NCI-H748 (cell line): ENCODE measurements around the gene GTF2H1.
"Not testable (repeated sequence)": the region's sequence is repeated elsewhere in the genome, so short reads cannot be mapped to it uniquely, and the experiment has no call there.

Source experiments
- DNase-seq: peaks from one replicate; lab custom pipeline; 2025; ENCODE audit not compliant: unreplicated experiment; lab: John Stamatoyannopoulos, UW

The GTF2H1 gene

GRCh38 chr11:18372201-18372600, 49.8 kb downstream of the GTF2H1 start:
- DNase-seq: no peak

GRCh38 chr11:18374956-18375355, 52.6 kb downstream of the GTF2H1 start:
- no peak for DNase-seq

- DNase-seq: no peak
These were observed 53.6 kb downstream of the GTF2H1 start for GRCh38 chr11:18375941-18376340.

GRCh38 chr11:18379201-18379600, 56.8 kb downstream of the GTF2H1 start:
- DNase-seq: no peak

- peak; percentile 23 for DNase-seq
These were observed 61.2 kb downstream of the GTF2H1 start for GRCh38 chr11:18383388-18384156.

GRCh38 chr11:18384157-18384641, 61.8 kb downstream of the GTF2H1 start:
- DNase-seq: no peak

GRCh38 chr11:18390088-18390487, 67.7 kb downstream of the GTF2H1 start:
- no peak for DNase-seq

- no peak for DNase-seq
These were observed 70.3 kb downstream of the GTF2H1 start for GRCh38 chr11:18392434-18393321.

GRCh38 chr11:18393581-18394274, 71.4 kb downstream of the GTF2H1 start:
- no peak for DNase-seq

GRCh38 chr11:18394275-18394927, 72.0 kb downstream of the GTF2H1 start, which contains the start of gene LDHA:
Gene LDHA (plus strand): TSS chr11:18394563. CDS start chr11:18396843, 2,280 bp downstream.
- DNase-seq: peak; percentile 97

GRCh38 chr11:18394928-18395734, 72.8 kb downstream of the GTF2H1 start:
- peak; percentile 54 for DNase-seq

- peak; percentile 99 for DNase-seq
These were observed 73.6 kb downstream of the GTF2H1 start for GRCh38 chr11:18395735-18396504.

GRCh38 chr11:18397921-18398320, 75.6 kb downstream of the GTF2H1 start:
- DNase-seq: no peak

- not testable (repeated sequence) for DNase-seq
These were observed 78.7 kb downstream of the GTF2H1 start for GRCh38 chr11:18401077-18401476.

- no peak for DNase-seq
These were observed 81.7 kb downstream of the GTF2H1 start for GRCh38 chr11:18404062-18404461.

- DNase-seq: not testable (repeated sequence)
These were observed 85.0 kb downstream of the GTF2H1 start for GRCh38 chr11:18407400-18407799.

- DNase-seq: no peak
These were observed 86.4 kb downstream of the GTF2H1 start for GRCh38 chr11:18408558-18409291.

- DNase-seq: no peak
These were observed 94.1 kb downstream of the GTF2H1 start for GRCh38 chr11:18416459-18416858.
